ENCODE results near the gene SRBD1.

Gene SRBD1

DNA sequence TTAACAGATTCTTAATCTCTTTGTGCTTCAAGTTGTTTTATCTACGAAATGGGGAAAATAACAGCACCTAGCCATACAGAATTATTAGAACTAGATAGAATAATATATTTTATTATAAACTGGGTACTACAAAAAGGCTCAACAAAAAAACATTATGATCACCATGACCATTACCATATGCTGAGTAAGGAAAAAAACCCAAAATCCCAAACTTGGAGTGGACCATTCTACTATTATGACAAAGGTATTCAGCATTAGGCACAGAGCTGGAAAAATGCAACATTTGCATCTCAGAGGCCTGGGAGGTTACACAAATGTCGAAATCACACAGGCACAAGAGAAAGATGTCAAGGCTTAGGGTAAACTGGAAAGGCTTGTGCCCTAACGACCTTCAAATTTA lies 162.8 kb downstream of the SRBD1 start:
- 63 to 95% methylated on average over 2 of the region's 3 CpGs for WGBS, 2 experiments
- H3K4me3 ChIP-seq (ENCODE audit: insufficient read depth, low read depth, low read length) = no peak overlapping the region
- H3K4me1 ChIP-seq (ENCODE audit: control insufficient read depth, insufficient read depth, low read length) = no peaks in the 10 kb centered on the region
- no peaks in the 10 kb centered on the region for H3K27me3 ChIP-seq (ENCODE audit: control insufficient read depth, insufficient read depth, low read length, poor library complexity, severe bottlenecking)
- H3K36me3 ChIP-seq (ENCODE audit: control insufficient read depth, insufficient read depth, low read length) = no peaks in the 10 kb centered on the region
- no peaks in the 10 kb centered on the region for H3K9me3 ChIP-seq (ENCODE audit: control insufficient read depth, low read length)
- no peak overlapping the region for H3K27ac ChIP-seq (ENCODE audit: insufficient read depth, low read depth, low read length, poor library complexity, severe bottlenecking)

DNA sequence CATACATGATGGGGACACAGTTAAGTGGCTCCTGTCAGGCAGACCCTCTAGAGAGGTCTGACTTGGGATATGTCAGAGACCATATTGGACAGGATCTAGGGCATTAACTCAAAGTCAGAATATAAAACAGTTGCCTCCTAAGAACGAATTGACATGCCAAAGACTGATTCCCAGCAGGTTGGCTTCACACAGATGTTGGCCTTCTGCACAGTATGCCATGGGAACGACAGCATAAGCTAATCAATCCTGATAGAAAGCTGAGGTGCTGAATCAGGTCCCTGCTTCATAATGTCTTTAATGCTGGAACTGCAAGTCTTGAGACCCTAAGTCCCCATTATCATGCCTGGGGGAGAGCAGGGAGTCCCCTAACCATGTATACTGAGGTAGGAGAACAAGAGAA lies 165.1 kb downstream of the SRBD1 start:
- Histone ChIP-seq H3K36me3 (ENCODE audit: control insufficient read depth, insufficient read depth, low read length) (no peaks in the 10 kb centered on the region), H3K27me3 (ENCODE audit: control insufficient read depth, insufficient read depth, low read length, poor library complexity, severe bottlenecking) (no peaks in the 10 kb centered on the region), H3K9me3 (ENCODE audit: control insufficient read depth, low read length) (no peaks in the 10 kb centered on the region), H3K4me1 (ENCODE audit: control insufficient read depth, insufficient read depth, low read length) (no peaks in the 10 kb centered on the region), H3K27ac (ENCODE audit: insufficient read depth, low read depth, low read length, poor library complexity, severe bottlenecking) (no peak overlapping the region), H3K4me3 (ENCODE audit: insufficient read depth, low read depth, low read length) (no peak overlapping the region)
- 91 to 94% methylated on average over 2 of the region's 2 CpGs for WGBS, 2 experiments

DNA sequence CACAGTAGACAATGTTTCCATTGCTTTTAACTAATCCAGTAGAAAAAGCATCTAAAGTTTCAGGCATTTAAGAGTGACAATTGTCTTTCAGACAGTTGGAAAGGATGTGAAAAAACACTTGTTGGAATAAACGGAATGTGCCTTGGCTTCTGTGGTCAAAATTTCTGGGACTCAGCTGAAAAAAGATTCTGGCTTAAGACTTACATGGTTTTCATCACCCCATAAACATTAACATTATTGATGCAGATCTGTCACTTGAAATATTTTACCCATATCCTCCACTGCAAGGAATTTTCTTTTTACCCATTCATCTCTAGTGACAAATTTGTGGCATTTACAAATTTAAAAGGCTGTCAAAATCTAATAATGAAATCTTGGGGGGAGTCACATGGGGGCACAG lies 166.0 kb downstream of the SRBD1 start:
- no peak overlapping the region for H3K4me3 ChIP-seq (ENCODE audit: insufficient read depth, low read depth, low read length)
- no peaks in the 10 kb centered on the region for H3K27me3 ChIP-seq (ENCODE audit: control insufficient read depth, insufficient read depth, low read length, poor library complexity, severe bottlenecking)
- no peaks in the 10 kb centered on the region for H3K36me3 ChIP-seq (ENCODE audit: control insufficient read depth, insufficient read depth, low read length)
- H3K4me1 ChIP-seq (ENCODE audit: control insufficient read depth, insufficient read depth, low read length) = no peaks in the 10 kb centered on the region
- H3K9me3 ChIP-seq (ENCODE audit: control insufficient read depth, low read length) = no peaks in the 10 kb centered on the region
- H3K27ac ChIP-seq (ENCODE audit: insufficient read depth, low read depth, low read length, poor library complexity, severe bottlenecking) = no peak overlapping the region
- 94 to 95% methylated on average over 1 of the region's 1 CpG for WGBS, 2 experiments

DNA sequence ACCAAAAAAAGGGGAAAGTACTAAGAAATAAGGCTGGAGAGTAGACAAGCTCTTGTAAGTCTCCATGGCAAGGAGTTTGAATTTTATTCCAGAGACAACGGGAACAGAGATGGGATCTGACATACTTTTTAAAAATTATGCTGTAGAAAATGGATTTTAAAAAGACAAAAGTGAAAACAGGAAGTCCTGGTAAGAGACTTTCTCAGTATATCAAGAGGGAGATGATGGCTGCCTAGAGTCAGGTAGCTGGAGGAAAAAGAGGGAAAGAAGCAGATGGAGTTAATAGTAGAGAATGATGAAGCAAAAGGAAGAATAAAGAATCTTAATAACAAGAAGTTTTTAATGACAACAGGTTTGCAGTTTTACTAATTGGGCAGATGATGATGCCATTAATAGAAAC lies 168.1 kb downstream of the SRBD1 start:
- H3K4me3 ChIP-seq (ENCODE audit: insufficient read depth, low read depth, low read length) = no peak overlapping the region
- no peaks in the 10 kb centered on the region for H3K9me3 ChIP-seq (ENCODE audit: control insufficient read depth, low read length)
- H3K27ac ChIP-seq (ENCODE audit: insufficient read depth, low read depth, low read length, poor library complexity, severe bottlenecking) = no peak overlapping the region
- H3K27me3 ChIP-seq (ENCODE audit: control insufficient read depth, insufficient read depth, low read length, poor library complexity, severe bottlenecking) = no peaks in the 10 kb centered on the region
- no peaks in the 10 kb centered on the region for H3K4me1 ChIP-seq (ENCODE audit: control insufficient read depth, insufficient read depth, low read length)
- no peaks in the 10 kb centered on the region for H3K36me3 ChIP-seq (ENCODE audit: control insufficient read depth, insufficient read depth, low read length)
- WGBS, 2 experiments = 86 to 94% methylated on average over 1 of the region's 1 CpG

DNA sequence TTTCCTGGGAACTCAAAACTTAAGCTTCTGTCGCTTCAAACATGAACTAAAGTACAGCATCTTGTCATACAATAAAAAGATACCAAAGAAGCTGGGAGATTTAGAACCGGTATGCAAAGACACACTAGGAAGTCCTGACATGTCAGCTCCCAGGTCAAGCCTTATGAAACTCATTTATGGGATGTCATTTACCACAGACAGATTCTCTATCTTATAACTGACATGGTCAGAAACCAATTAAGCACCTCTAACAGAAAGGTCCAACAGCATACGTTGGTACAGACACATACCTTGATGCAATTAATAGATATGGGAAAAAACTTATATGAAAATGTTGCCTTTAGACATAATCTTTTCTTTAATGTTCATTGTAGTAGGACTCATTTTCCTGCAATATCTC lies 169.0 kb downstream of the SRBD1 start:
- no peak overlapping the region for H3K27ac ChIP-seq (ENCODE audit: insufficient read depth, low read depth, low read length, poor library complexity, severe bottlenecking)
- no peaks in the 10 kb centered on the region for H3K9me3 ChIP-seq (ENCODE audit: control insufficient read depth, low read length)
- no peak overlapping the region for H3K4me3 ChIP-seq (ENCODE audit: insufficient read depth, low read depth, low read length)
- H3K36me3 ChIP-seq (ENCODE audit: control insufficient read depth, insufficient read depth, low read length) = no peaks in the 10 kb centered on the region
- no peaks in the 10 kb centered on the region for H3K4me1 ChIP-seq (ENCODE audit: control insufficient read depth, insufficient read depth, low read length)
- 95 to 97% methylated on average over 2 to 3 of the region's 3 CpGs for WGBS, 2 experiments
- H3K27me3 ChIP-seq (ENCODE audit: control insufficient read depth, insufficient read depth, low read length, poor library complexity, severe bottlenecking) = no peaks in the 10 kb centered on the region

DNA sequence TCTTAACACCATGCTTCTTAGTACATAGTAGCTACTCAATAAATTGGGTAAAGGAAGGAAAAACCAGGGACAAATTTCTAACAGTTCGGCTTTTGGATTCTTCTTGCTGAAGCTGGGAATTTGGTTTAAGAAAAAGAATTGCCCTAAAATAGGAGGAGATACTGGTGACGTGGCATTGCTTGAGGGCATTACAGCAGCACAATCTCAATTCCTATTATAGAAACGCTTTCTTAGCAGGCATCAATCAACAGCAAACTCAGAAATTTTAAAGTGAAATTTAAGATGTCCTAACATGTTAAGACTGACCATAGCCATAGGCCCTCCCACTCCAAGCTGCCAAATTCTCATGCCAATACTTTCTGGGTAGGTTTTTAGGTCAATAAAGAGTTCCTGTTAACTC lies 169.5 kb downstream of the SRBD1 start:
- Histone ChIP-seq H3K4me3 (ENCODE audit: insufficient read depth, low read depth, low read length) (no peak overlapping the region), H3K9me3 (ENCODE audit: control insufficient read depth, low read length) (no peaks in the 10 kb centered on the region), H3K36me3 (ENCODE audit: control insufficient read depth, insufficient read depth, low read length) (no peaks in the 10 kb centered on the region), H3K4me1 (ENCODE audit: control insufficient read depth, insufficient read depth, low read length) (no peaks in the 10 kb centered on the region), H3K27ac (ENCODE audit: insufficient read depth, low read depth, low read length, poor library complexity, severe bottlenecking) (no peak overlapping the region), H3K27me3 (ENCODE audit: control insufficient read depth, insufficient read depth, low read length, poor library complexity, severe bottlenecking) (no peaks in the 10 kb centered on the region)
- 96 to 100% methylated on average over 3 of the region's 3 CpGs for WGBS, 2 experiments

DNA sequence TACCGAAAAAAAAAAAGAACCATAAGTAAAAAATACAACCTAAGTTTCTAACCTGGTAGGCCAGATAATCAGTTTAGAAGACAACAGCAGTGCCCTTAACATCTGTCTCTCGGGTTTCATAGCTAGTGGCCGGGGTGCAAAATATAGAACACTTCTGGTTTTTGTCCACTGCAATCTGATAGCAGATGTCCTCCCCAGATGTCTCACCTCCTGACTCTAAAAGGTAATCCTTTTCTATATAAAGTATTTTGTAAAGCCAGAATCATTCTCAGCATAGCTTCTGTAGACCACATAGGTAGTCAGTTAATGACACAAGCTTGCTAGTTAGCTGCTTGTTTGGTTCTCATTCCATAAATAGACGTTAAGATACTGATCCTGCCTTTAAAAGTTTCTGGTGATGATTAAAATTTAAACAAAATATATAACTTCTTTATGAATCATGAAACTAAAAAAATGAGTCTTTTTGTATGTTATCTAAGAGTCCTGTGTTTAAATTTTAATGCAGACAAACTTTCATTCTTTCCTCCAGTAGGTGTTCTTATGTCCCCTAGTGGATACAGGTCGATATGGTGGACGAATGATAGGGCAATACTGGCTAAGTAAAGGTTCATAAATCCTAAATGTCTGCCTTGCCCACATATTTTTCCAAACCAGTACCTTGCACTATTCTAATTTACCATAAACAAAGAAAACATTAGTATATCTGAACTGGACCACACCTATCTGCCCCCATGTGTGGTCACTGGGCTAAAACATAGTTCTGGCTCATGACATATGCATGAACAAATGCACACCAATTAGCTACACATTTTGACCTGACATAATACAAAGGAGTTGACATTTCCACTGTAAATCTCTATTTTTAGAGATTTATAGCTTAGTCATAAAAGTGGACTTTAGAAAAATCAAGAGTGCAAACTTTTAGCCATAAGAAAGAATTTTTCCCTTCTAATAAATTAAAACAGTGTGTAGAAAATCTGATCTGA lies 171.0 kb downstream of the SRBD1 start:
- Histone ChIP-seq H3K9me3 (ENCODE audit: control insufficient read depth, low read length) (no peaks in the 10 kb centered on the region), H3K4me1 (ENCODE audit: control insufficient read depth, insufficient read depth, low read length) (no peaks in the 10 kb centered on the region), H3K27me3 (ENCODE audit: control insufficient read depth, insufficient read depth, low read length, poor library complexity, severe bottlenecking) (no peaks in the 10 kb centered on the region), H3K4me3 (ENCODE audit: insufficient read depth, low read depth, low read length) (no peak overlapping the region), H3K36me3 (ENCODE audit: control insufficient read depth, insufficient read depth, low read length) (no peaks in the 10 kb centered on the region), H3K27ac (ENCODE audit: insufficient read depth, low read depth, low read length, poor library complexity, severe bottlenecking) (no peak overlapping the region)
- WGBS, 2 experiments = 89 to 92% methylated on average over 5 of the region's 6 CpGs

DNA sequence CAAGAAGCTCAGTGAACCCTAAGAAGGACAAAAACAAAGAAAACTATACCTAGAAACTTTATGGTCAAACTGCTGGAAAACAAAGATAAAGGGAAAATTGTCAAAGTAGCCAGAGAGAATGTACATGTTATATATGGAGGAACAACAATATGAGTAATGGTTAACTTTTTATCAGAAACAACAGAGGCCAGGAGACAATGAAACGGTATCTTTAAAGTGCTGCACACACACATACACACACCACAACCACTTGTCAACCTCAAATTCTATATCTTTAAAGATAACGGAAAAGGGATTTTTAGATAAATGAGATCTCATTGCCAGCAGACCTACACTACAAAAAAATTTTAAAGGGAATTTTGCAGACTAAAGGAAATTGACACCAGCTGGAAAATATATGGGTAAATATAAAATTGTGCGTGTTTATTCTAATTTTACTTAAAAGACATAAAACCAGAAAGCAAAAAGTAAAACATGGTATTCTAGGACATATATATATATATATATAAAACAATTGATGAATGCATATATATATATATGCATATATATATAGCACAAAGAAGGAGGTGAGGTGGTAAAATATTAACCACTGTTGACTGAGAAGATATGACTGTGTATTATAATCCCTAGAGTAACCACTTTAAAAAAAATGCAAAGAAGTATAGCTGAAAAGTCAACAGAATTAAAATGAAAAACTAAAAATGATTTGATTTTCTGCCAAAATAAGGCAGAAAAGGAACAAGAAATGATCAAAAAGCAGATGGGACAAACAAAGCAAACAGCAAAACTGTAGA lies 172.0 kb downstream of the SRBD1 start:
- Histone ChIP-seq H3K4me1 (ENCODE audit: control insufficient read depth, insufficient read depth, low read length) (no peaks in the 10 kb centered on the region), H3K4me3 (ENCODE audit: insufficient read depth, low read depth, low read length) (no peak overlapping the region), H3K36me3 (ENCODE audit: control insufficient read depth, insufficient read depth, low read length) (no peaks in the 10 kb centered on the region), H3K27me3 (ENCODE audit: control insufficient read depth, insufficient read depth, low read length, poor library complexity, severe bottlenecking) (no peaks in the 10 kb centered on the region), H3K9me3 (ENCODE audit: control insufficient read depth, low read length) (no peaks in the 10 kb centered on the region), H3K27ac (ENCODE audit: insufficient read depth, low read depth, low read length, poor library complexity, severe bottlenecking) (no peak overlapping the region)
- 100% methylated on average over 2 of the region's 3 CpGs; no CpG with 5 or more reads in 1 of the 2 experiments for WGBS, 2 experiments

DNA sequence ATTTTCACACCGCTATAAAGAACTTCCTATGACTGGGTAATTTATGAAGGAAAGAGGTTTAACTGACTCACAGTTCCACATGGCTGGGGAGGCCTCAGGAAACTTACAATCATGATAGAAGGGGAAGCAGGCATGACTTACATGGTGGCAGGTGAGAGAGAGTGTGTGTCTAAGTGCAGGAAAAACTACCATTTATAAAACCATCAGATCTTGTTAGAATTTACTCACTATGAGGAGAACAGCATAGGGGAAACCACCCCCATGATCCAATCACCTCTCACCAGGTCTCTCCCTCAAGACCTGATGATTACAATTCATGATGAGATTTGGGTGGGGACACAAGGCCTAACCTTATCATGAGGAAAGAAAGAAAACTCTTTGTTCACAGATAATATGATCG lies 174.6 kb downstream of the SRBD1 start:
- no peak overlapping the region for H3K4me3 ChIP-seq (ENCODE audit: insufficient read depth, low read depth, low read length)
- H3K36me3 ChIP-seq (ENCODE audit: control insufficient read depth, insufficient read depth, low read length) = no peaks in the 10 kb centered on the region
- H3K27me3 ChIP-seq (ENCODE audit: control insufficient read depth, insufficient read depth, low read length, poor library complexity, severe bottlenecking) = no peaks in the 10 kb centered on the region
- 98 to 100% methylated on average over 2 of the region's 2 CpGs for WGBS, 2 experiments
- no peak overlapping the region for H3K27ac ChIP-seq (ENCODE audit: insufficient read depth, low read depth, low read length, poor library complexity, severe bottlenecking)
- H3K4me1 ChIP-seq (ENCODE audit: control insufficient read depth, insufficient read depth, low read length) = no peaks in the 10 kb centered on the region
- no peaks in the 10 kb centered on the region for H3K9me3 ChIP-seq (ENCODE audit: control insufficient read depth, low read length)

DNA sequence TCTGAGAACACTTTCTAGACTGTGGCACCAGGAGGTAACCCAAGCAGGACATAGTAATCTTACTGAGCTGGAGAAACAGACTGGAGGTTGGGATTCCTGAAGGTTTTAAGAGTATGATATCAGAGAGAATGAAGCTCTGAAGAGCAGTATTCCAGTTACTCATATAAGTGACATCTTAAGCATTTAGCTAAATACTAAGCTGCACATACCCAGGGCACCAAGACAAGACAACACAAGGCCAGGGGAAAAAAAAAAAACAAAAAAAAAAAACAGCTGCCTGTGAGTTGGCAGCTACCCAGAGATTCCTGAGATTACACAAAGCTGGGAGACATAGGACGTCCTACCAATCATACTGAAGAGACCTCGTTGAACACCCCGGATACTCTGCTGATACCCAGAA lies 175.8 kb downstream of the SRBD1 start:
- Histone ChIP-seq H3K36me3 (ENCODE audit: control insufficient read depth, insufficient read depth, low read length) (no peaks in the 10 kb centered on the region), H3K27ac (ENCODE audit: insufficient read depth, low read depth, low read length, poor library complexity, severe bottlenecking) (no peak overlapping the region), H3K9me3 (ENCODE audit: control insufficient read depth, low read length) (no peaks in the 10 kb centered on the region), H3K27me3 (ENCODE audit: control insufficient read depth, insufficient read depth, low read length, poor library complexity, severe bottlenecking) (no peaks in the 10 kb centered on the region), H3K4me3 (ENCODE audit: insufficient read depth, low read depth, low read length) (no peak overlapping the region), H3K4me1 (ENCODE audit: control insufficient read depth, insufficient read depth, low read length) (no peaks in the 10 kb centered on the region)
- 89 to 90% methylated on average over 3 of the region's 3 CpGs for WGBS, 2 experiments
